HG03045 (cell line): Measurements from ENCODE around the gene OR51B4.
"Not testable (repeated sequence)": the region's sequence is repeated elsewhere in the genome, so short reads cannot be mapped to it uniquely, and the experiment has no call there.

Source experiments
- ATAC-seq: cut with Tn5 transposase; IDR thresholded peaks from one replicate; pipeline ENCODE4 v1.9.1; 2021; ENCODE audit warnings: mild to moderate bottlenecking, moderate library complexity; ENCODE audit not compliant: unreplicated experiment

Gene OR51B4

DNA sequence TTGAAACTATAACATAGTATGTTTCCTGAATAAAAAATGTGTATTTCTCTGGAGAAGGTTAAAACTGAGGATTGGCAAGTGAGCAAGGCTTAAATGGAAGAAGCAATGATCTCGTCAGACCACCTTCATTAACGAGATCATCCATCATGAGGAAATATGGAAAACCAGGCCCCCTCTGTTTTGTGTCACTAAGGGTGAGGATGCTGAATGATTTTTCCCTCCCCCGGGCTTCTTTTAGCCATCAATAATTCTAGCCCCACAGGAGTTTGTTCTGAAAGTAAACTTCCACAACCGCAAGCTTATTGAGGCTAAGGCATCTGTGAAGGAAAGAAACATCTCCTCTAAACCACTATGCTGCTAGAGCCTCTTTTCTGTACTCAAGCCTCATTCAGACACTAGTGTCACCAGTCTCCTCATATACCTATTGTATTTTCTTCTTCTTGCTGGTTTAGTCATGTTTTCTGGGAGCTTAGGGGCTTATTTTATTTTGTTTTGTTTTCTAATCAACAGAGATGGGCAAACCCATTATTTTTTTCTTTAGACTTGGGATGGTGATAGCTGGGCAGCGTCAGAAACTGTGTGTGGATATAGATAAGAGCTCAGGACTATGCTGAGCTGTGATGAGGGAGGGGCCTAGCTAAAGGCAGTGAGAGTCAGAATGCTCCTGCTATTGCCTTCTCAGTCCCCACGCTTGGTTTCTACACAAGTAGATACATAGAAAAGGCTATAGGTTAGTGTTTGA lies 26.2 kb downstream of the OR51B4 start:
- no peak for ATAC-seq

DNA sequence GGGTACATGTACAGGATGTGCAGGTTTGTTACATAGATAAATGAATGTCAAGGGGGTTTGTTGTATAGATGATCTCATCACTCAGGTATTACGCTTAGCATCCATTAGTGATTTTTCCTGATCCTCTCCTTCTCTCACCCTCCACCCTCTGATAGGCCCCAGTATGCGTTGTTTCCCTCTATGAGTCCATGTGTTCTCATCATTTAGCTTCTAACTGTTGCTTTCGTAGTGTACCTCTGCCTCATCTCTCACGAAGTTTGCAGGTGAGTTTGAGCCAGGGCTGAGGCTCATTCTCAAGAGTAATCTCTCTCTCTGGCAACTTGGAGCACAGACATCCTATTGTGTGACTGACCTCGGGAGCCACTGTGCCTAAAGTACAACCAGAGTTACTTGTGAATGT lies 27.4 kb downstream of the OR51B4 start:
- no peak for ATAC-seq

DNA sequence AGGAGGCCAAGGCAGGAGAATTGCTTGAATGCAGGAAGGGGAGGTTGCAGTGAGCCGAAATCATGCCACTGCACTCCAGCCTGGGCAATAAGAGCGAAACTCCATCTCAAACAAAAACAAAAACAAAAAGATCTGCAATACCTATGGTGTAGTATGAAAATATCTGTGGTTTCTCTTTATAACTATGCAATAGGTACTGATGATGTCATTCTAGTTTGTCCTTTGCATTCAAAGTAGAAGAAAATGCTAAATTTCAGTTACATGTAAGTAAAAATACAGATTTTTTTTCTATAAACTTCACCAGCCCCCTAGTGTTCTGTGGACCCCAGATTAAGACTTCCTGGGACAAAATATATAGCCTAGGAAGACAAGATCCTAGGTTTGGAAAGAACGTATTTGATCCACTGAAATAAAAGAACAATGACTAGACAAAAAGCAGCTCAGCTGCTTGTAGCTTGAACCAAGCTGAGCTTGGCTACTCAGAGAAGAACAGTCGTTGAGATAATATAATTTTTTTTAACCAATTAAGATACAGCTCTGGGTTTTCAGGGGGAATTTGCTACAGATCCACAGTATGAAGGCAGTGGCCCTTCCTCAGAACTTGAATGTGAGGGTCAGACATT lies 29.2 kb downstream of the OR51B4 start:
- ATAC-seq = no peak

DNA sequence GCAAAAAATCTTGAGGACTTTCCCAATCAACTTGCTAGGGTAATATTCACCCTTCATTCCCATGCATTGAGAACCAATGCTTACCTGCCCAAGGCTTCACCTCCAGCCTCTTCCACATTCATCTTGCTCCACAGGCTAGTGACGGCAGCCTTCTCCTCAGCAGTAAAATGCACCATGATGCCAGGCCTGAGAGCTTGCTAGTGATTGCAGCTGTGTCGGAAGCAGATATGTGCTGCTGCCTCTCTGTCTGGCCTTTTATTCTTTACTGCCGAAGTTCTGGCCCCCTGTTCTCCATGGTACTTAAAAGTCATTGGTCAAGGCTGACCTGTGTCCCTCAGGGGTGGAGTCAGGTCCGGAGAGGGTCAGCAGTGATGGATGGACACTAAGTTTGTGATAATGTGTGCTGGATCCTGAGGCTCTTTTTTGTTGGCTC lies 32.0 kb downstream of the OR51B4 start, which contains the start of gene HBE1:
Gene HBE1, minus strand, starts transcription at position 231 of the 433 bp plus-strand sequence. Its CDS starts 55 bp downstream, at position 176.
- no peak for ATAC-seq

DNA sequence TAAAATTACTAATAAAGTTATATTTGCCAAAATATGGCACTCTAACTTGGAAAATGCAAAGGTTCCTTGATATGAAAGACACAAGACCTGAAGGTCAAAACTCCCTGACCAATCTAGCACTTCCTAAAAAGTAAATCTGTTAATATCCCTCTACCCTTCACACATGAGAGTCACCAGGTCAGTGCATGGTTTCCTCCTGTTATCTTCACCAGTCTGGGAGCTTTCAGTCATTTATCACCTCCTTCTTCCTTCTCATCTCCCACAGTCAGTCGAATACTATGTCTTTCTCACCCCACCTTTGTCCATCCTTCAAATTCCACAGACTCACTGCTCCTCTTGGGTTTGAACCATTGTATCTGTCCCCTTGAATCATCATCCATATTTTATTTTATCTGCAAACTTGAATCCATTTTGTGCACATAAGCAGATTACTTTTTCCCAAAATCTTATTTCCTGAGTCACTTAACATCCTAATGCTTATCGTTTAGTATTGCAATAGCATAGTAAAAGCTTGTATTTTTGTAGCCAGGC lies 34.6 kb downstream of the OR51B4 start:
- no peak for ATAC-seq

DNA sequence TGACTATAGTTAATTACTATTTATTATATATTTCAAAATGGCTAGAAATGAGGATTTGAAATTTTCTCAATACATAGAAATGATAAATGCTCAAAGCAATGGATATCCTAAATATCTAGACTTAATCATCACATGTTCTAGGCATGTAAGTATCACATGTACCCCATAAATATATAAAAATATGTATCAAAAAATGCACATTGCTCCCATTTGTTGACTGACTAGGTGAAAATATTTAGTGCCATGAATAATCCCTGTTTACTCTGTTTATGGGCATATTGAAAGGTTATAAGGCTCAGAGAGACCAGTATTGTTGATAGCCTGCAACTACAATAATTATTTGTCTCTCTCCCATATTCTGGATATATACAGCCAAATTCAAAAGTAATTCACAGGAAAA lies 35.1 kb downstream of the OR51B4 start:
- no peak for ATAC-seq

DNA sequence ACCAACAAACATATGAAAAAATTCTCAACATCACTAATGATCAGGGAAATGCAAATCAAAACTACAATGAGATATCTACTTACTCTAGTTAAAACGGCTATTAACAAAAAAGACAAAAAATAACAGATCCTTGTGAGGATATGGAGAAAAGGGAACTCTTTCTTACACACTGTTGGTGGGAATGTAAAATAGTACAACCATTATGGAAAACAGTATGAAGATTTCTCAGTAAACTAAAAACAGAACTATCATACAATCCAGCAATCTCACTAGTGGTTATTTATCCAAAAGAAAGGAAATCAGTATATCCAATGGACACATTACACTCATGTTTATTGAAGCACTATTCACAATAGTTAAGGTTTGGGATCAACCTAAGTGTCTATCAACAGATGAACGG lies 35.9 kb downstream of the OR51B4 start:
- ATAC-seq = no peak

DNA sequence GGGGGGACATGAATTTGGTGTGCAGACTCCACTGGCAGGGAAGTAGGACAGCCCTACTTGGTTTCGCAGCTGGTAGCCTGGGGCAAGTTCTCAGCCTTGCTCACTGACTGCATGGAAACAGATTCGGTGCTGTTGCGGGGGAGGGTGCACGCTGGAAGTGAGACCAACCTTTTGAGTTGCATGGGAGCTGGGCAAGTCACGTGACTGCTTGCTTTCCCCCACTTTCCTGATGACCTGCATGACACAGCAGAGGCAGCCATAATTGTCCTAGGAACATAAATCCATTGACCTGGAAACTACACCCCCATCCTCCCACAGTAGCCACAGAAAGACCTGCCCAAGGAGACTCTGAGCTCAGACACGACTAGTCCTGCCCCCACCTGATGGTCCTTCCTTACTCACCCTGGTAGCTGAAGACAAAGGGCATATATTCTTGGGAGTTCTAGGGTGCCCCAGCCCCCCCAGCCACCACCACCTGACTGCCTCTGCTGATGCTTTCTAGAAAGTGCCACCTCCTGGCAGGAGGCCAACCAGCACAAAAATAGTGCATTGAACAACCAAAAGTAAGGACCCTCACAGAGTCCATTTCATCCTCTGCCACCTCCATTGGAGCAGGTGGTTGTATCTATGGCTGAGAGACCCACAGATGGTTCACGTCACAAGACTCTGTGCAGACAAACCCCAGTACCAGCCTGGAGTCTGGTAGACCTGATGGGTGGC lies 43.0 kb downstream of the OR51B4 start:
- no peak for ATAC-seq

DNA sequence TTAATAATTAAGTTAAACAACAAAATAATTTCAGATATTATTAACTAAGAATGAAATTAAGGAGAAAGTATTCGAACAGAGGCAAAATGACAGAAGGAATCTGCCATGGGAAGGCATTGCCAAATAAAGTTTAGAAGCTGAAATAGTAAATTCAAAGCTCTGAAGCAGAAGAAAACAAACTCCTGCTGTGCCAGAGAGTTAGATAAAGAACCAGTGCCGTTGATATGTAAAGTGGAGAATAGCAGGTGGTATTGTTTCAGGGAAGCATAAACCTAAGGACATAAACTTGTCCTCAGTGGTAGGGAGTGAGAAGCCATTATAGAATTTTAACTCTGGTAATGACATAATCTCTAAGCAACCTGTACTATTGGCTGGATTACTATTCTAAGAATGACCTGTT lies 44.5 kb downstream of the OR51B4 start:
- no peak for ATAC-seq

DNA sequence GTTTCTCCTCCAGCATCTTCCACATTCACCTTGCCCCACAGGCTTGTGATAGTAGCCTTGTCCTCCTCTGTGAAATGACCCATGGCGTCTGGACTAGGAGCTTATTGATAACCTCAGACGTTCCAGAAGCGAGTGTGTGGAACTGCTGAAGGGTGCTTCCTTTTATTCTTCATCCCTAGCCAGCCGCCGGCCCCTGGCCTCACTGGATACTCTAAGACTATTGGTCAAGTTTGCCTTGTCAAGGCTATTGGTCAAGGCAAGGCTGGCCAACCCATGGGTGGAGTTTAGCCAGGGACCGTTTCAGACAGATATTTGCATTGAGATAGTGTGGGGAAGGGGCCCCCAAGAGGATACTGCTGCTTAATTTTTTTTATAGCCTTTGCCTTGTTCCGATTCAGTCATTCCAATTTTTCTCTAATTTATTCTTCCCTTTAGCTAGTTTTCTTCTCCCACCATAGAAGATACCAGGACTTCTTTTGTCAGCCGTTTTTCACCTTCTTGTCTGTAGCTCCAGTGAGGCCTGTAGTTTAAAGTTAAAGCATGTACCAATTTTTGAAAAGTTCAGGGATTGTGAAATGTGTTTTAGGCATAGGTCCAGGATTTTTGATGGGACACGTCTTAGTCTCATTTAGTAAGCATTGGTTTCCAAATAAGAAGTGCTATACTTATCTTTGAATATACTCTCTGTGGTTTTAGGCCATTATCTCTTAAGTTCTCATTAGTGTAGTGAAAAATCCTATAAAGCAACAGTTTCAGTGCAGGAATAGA lies 46.9 kb downstream of the OR51B4 start, which contains the start of gene HBG2:
Gene HBG2, minus strand, starts transcription at position 136 of the 768 bp plus-strand sequence. Its CDS starts 53 bp downstream, at position 83.
- ATAC-seq = not testable (repeated sequence)

DNA sequence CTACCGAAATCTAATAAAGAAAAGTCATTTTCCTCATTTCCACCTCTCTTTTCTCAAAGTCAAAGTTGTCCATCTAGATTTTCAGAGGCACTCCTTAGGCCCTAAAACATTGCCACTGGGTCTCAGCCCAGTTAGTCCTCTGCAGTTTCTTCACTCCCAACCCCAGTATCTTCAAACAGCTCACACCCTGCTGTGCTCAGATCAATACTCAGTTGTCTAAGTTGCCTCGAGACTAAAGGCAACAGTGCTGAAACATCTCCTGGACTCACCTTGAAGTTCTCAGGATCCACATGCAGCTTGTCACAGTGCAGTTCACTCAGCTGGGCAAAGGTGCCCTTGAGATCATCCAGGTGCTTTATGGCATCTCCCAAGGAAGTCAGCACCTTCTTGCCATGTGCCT lies 47.7 kb downstream of the OR51B4 start:
- ATAC-seq = not testable (repeated sequence)

DNA sequence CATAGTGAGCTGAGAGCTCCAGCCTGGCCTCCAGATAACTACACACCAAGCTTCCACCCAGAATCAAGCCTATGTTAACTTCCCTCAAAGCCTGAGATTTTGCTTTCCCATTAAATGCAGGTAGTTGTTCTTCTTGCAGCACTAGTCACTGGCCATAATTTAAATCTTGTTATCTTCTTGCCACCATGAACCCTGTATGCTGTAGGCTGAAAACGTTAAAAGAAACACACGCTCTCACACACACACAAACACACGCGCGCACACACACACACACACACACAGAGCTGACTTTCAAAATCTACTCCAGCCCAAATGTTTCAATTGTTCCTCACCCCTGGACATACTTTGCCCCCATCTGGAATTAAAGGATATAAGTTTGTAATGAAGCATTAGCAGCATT lies 48.3 kb downstream of the OR51B4 start:
- ATAC-seq = not testable (repeated sequence)

DNA sequence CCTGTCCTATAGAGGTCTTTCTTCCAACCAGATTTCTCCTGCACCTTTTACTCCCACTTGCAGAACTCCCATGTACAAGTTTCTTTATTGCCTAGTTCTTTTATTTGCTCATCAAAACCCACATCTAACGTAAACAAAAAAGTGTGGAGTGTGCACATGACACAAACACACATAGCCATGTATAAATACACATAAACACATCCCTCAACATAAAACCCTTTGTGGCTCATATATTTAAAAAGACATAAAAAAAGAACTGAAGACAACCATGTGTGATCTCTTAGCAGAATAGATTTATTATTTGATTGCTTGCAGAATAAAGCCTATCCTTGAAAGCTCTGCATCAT lies 48.9 kb downstream of the OR51B4 start:
- ATAC-seq = no peak

DNA sequence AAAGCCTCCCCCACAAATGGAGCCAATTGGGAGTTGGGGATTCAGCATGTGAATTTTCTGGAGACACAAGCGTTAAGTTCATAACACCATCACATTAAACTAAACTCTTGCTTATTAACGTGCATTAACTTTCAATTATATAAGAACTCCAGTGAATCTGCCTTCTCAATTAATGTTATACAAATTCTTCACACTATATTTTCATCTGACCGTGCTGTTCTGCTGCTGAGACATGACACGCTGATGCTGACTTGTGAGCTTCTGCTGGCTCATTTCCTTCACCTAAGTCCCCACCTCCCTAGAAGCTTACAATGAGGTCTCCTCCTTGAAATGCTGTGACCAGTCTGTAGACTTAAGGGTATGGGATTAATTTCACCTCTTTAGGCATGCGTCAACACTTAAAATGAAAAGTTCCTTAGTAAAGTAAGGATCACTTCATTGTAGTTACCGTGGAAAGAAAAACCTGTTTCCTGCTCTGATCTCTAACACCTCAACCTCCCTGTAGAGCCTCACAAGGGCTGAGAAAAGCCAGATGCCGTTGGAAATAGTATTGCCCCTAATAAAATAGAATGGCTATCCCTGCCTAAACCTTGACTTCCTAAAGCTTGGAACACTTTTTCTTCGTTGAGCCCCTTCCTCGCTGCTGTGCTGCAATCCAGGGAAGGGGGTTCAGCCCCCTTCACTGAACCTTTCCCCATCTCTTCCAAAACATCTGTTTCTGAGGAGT lies 49.4 kb downstream of the OR51B4 start:
- ATAC-seq = no peak

DNA sequence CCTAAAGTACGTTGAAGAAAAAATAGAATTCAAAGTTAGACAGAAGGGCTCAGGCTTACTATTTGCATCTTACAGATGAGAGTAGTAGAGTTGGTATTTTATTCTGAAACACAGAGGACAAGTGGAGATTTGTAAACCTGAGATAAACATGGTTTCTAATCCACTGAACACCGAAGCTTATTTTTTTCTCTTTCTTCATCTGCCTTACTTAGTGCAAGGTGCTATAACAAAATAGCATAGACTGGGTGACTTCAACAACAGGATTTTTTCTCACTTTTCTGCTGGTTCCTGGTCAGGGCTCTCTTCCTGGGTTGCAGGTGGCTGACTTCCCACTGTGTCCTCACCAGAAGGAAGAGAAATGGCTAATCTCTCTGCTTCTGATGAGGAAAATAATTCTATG lies 50.0 kb downstream of the OR51B4 start:
- ATAC-seq = no peak
